AG09309 (cell line): ENCODE measurements around the gene KCTD8.

Experiments
- DNase-seq: peaks from one replicate; pipeline ENCODE4 v3.0.0-alpha.2; 2010; ENCODE audit warnings: low read depth
- H3K4me3 ChIP-seq: 2 replicates; pipeline ENCODE4 v1.5.1; 2011; ENCODE audit warnings: mild to moderate bottlenecking, low read depth, low read length, moderate library complexity; ENCODE audit not compliant: control insufficient read depth
- TF ChIP-seq, protein P1 (sequence below): IDR thresholded peaks from 2 replicates; pipeline ENCODE4 v1.5.1; 2011; ENCODE audit warnings: mild to moderate bottlenecking, low read depth, low read length, inconsistent platforms; ENCODE audit not compliant: insufficient read depth, control insufficient read depth; ENCODE audit errors: missing control alignments

Gene KCTD8

GRCh38 chr4:44228326-44228725, 220.3 kb downstream of the KCTD8 start:
- no peak overlapping the region for H3K4me3 ChIP-seq
- DNase-seq: no peak
- TF ChIP-seq, protein P1, sequence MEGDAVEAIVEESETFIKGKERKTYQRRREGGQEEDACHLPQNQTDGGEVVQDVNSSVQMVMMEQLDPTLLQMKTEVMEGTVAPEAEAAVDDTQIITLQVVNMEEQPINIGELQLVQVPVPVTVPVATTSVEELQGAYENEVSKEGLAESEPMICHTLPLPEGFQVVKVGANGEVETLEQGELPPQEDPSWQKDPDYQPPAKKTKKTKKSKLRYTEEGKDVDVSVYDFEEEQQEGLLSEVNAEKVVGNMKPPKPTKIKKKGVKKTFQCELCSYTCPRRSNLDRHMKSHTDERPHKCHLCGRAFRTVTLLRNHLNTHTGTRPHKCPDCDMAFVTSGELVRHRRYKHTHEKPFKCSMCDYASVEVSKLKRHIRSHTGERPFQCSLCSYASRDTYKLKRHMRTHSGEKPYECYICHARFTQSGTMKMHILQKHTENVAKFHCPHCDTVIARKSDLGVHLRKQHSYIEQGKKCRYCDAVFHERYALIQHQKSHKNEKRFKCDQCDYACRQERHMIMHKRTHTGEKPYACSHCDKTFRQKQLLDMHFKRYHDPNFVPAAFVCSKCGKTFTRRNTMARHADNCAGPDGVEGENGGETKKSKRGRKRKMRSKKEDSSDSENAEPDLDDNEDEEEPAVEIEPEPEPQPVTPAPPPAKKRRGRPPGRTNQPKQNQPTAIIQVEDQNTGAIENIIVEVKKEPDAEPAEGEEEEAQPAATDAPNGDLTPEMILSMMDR: no peak

GRCh38 chr4:44221407-44221806, 227.2 kb downstream of the KCTD8 start:
- no peak overlapping the region for H3K4me3 ChIP-seq
- TF ChIP-seq, protein P1: no peak
- DNase-seq: no peak

GRCh38 chr4:44210750-44211149, 237.9 kb downstream of the KCTD8 start:
- H3K4me3 ChIP-seq: no peak overlapping the region
- no peak for DNase-seq
- TF ChIP-seq, protein P1: no peak

GRCh38 chr4:44196796-44197195, 251.8 kb downstream of the KCTD8 start:
- no peak overlapping the region for H3K4me3 ChIP-seq
- TF ChIP-seq, protein P1: no peak
- DNase-seq: no peak

GRCh38 chr4:44194365-44194764, 254.2 kb downstream of the KCTD8 start:
- DNase-seq: no peak
- no peak overlapping the region for H3K4me3 ChIP-seq
- TF ChIP-seq, protein P1: no peak

GRCh38 chr4:44186850-44187246, 261.8 kb downstream of the KCTD8 start:
- TF ChIP-seq, protein P1: no peak
- H3K4me3 ChIP-seq: no peak overlapping the region
- DNase-seq: no peak
